PFSK-1 (cell line): Measurements from ENCODE around the gene CBX7.

Source experiments
- FOXP2 ChIP-seq: optimal IDR thresholded peaks from 2 replicates; pipeline ENCODE3; 2011; ENCODE audit warnings: borderline replicate concordance, control low read depth, inconsistent platforms; ENCODE audit not compliant: insufficient read depth; ENCODE audit errors: extremely low read length, extremely low read depth
- POLR2AphosphoS5 ChIP-seq: IDR thresholded peaks from 2 replicates; pipeline ENCODE4 v1.6.1; 2012; ENCODE audit warnings: low read depth, mild to moderate bottlenecking, control low read depth, low read length, moderate library complexity
- SIN3A ChIP-seq: IDR thresholded peaks from 2 replicates; pipeline ENCODE4 v1.6.1; 2012; ENCODE audit warnings: mild to moderate bottlenecking, low read length, moderate library complexity, borderline replicate concordance; ENCODE audit not compliant: insufficient read depth
- TAF1 ChIP-seq: IDR thresholded peaks from 2 replicates; pipeline ENCODE4 v1.6.1; 2012; ENCODE audit warnings: low read length, control low read depth, borderline replicate concordance; ENCODE audit not compliant: insufficient read depth
- TF ChIP-seq, protein P1 (sequence below), 2 experiments: IDR thresholded peaks; 2 replicates each; pipeline versions ENCODE4 v1.6.1 to v1.8.0; 2011 to 2012; ENCODE audit warnings: low read depth in 2 of 2, low read length in 2 of 2, control low read depth in 1 of 2, inconsistent platforms in 1 of 2, mild to moderate bottlenecking in 1 of 2, moderate library complexity in 1 of 2; ENCODE audit not compliant: insufficient read depth in 1 of 2

CBX7 gene

DNA sequence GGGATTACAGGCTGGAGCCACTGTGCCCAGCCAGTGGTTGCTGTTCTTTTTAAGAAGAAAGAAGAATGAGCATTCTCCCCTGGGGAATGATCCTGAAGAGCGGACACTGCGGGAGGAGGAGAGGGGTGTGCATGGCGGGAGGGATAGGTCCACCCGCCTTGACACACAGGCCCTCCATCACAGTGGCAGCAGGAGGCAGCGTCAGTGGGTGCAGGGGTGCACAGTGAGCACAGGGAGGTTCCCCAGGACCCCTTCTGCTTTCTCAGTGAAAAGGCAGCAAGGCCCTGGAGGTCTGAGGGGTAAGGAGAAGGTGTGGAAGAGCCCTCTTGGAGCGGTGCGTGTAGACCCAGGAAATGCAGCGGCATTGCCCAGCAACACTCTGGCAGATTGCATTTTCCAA is 28.9 kb upstream of the CBX7 start:
- TF ChIP-seq, protein P1, sequence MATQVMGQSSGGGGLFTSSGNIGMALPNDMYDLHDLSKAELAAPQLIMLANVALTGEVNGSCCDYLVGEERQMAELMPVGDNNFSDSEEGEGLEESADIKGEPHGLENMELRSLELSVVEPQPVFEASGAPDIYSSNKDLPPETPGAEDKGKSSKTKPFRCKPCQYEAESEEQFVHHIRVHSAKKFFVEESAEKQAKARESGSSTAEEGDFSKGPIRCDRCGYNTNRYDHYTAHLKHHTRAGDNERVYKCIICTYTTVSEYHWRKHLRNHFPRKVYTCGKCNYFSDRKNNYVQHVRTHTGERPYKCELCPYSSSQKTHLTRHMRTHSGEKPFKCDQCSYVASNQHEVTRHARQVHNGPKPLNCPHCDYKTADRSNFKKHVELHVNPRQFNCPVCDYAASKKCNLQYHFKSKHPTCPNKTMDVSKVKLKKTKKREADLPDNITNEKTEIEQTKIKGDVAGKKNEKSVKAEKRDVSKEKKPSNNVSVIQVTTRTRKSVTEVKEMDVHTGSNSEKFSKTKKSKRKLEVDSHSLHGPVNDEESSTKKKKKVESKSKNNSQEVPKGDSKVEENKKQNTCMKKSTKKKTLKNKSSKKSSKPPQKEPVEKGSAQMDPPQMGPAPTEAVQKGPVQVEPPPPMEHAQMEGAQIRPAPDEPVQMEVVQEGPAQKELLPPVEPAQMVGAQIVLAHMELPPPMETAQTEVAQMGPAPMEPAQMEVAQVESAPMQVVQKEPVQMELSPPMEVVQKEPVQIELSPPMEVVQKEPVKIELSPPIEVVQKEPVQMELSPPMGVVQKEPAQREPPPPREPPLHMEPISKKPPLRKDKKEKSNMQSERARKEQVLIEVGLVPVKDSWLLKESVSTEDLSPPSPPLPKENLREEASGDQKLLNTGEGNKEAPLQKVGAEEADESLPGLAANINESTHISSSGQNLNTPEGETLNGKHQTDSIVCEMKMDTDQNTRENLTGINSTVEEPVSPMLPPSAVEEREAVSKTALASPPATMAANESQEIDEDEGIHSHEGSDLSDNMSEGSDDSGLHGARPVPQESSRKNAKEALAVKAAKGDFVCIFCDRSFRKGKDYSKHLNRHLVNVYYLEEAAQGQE (IDR thresholded peaks at IDR 0.05; ENCODE audit: insufficient read depth in 1 of 2, low read depth in 2 of 2, low read length in 2 of 2): no peak
- no peak for TF ChIP-seq SIN3A
- TF ChIP-seq FOXP2: no peak
- TF ChIP-seq TAF1: no peak
- no peak for TF ChIP-seq POLR2AphosphoS5

DNA sequence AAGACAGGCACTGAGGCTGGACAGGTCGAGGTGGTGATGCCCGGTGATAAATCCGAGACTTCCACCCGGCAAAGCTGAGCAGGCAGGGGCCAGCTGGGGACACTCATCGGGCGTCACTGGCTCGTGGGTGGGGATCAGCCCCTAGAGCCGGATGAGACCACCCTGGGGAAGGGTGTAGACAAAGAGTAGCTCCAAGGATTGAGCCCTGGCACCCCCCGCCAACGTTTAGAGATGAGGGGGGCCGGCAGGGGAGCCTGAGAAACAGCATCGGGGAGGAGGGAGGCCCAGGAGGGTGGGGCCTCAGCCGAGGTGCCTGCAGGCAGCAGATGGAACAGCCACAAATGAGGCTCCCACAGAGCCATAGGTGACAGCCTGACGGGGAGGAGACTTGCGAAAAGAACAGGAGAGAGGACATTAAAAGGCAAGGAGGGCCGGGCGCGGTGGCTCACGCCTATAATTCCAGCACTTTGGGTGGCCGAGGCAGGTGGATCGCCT is 27.4 kb upstream of the CBX7 start:
- TF ChIP-seq FOXP2 (no peak), POLR2AphosphoS5 (no peak), SIN3A (no peak), TAF1 (no peak)
- TF ChIP-seq, protein P1 (IDR thresholded peaks at IDR 0.05; ENCODE audit: insufficient read depth in 1 of 2, low read depth in 2 of 2, low read length in 2 of 2): no peak

DNA sequence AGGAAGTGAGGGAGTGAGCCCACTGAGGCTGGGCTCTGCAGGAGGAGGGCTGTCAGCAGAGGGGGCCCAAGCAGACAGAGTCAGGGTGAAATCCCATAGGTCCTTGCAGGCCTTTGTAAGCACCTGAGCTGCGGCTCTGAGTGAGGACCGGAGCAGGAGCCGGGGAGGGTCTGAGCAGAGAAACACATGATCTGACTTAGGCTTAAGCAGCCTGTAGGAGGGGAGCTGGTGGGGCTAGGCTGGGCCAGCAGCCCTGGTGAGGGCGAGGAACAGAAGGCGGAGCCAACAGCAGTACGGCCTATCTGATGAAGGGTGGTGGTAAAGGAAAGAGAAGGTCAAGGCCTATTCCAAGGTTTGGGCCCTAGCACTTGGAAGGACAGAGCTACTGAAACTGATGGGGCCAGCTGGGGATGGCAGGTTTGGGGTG is 26.9 kb upstream of the CBX7 start:
- TF ChIP-seq TAF1 (no peak), POLR2AphosphoS5 (no peak), SIN3A (no peak), FOXP2 (no peak)
- TF ChIP-seq, protein P1 (IDR thresholded peaks at IDR 0.05; ENCODE audit: insufficient read depth in 1 of 2, low read depth in 2 of 2, low read length in 2 of 2): no peak

DNA sequence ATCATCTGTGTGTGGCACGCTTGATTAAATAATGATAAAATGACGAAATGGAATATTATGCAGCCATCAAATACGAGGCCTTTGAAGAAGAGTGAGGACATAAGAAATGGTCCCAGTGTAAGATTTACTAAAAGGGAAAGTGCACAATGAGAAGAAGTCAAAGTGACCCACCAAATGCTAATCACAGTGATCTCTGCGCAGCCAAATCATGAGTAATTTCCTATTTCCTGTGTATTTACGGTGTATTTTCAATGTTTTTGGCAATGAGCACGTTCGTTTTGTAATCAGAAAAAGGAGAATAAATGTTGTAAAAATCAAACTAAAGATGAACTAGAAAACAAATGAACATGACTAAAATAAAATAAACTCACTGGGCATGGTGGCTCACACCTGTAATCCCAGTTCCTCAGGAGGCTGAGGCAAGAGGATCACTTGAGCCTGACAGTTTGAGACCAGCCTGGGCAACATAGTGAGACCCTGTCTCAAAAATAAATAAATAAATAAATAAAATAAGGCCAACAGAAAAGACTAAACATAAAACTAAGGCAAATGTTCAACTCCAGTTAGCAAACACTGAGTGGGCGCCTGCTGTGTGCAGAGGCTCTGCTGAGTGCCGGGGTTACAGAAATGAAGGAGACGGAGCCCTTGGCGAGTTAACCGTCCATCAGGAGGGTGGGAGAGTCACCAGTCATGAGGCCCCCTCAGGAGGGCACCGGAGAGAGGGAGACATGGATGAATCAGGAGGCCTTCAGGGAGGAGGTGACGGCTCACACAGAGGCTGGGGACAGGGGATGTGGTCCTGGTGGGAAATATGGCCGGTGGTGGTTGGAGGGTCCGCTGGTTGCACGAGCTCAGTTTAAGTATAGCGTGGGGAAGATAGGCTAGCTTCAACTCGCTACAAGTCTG is 26.0 kb upstream of the CBX7 start:
- TF ChIP-seq TAF1 (no peak), FOXP2 (no peak), POLR2AphosphoS5 (no peak), SIN3A (no peak)
- TF ChIP-seq, protein P1 (IDR thresholded peaks at IDR 0.05; ENCODE audit: insufficient read depth in 1 of 2, low read depth in 2 of 2, low read length in 2 of 2): no peak
